ENCODE data around the gene WDR73. TPM values are rescaled to one million over a fixed set of nuclear protein-coding genes. Genes with fewer than 3 reads are reported as not detected.

WDR73 gene
- total and polyA plus RNA-seq, 9 of the 15 experiments (the other 6 are each of a cell fraction or from before 2014, with no cell fraction given) = 9.2 to 25.4 (median 21.7) TPM

GRCh38 chr15:84681831-84682230 lies 27.7 kb upstream of the WDR73 start:
- no peak overlapping the region for H2AFZ ChIP-seq (ENCODE audit: low read depth, low read length)
- intact Hi-C loops (cut with micrococcal nuclease) = no loop called here
- H3K4me1 ChIP-seq (replicated peaks in 1 of 2; ENCODE audit: control insufficient read depth in 2 of 2, insufficient read depth in 2 of 2, low read length in 2 of 2) = no peaks in the 10 kb centered on the region
- no TSS peak for BruUV-seq (replicated peaks)
- ATAC-seq (no peak), DNase-seq (ENCODE audit: extremely low read depth in 1 of 4, low spot score in 3 of 4) (no peak), FAIRE-seq (no peak)
- no peaks in the 10 kb centered on the region for H4K20me1 ChIP-seq (replicated peaks; ENCODE audit: control insufficient read depth, insufficient read depth, low read length)
- peaks cover 85% of the 10 kb centered on the region for H3K36me3 ChIP-seq (ENCODE audit: control insufficient read depth, insufficient read depth, low read length)
- no peaks in the 10 kb centered on the region for H3K9me1 ChIP-seq (ENCODE audit: control insufficient read depth, insufficient read depth, low read length)
- H3K27me3 ChIP-seq (ENCODE audit: control insufficient read depth in 2 of 2, insufficient read depth in 2 of 2, low read length in 2 of 2) = no peaks in the 10 kb centered on the region
- no peak for TF ChIP-seq GATA2 (CRISPR knock-in tag; IDR thresholded peaks at IDR 0.05)
- no peak for TF ChIP-seq ZNF398 (CRISPR knock-in tag; IDR thresholded peaks at IDR 0.05)
- 0 out of 2 replicates have a peak, but pooled peaks have one; percentile 21 for TF ChIP-seq ATF3 (IDR thresholded peaks at IDR 0.05)
- TF ChIP-seq ATF3 (CRISPR knock-in tag; conservative IDR thresholded peaks at IDR 0.05) = no peak
- TF ChIP-seq CEBPG (CRISPR knock-in tag; IDR thresholded peaks at IDR 0.05) = no peak
- peak; percentile 7 to 34; a peak in 1 of 4 replicates for TF ChIP-seq CEBPG (tag; conservative IDR thresholded peaks at IDR 0.05 in 1 of 2, IDR thresholded peaks at IDR 0.05 in 1 of 2)
- no peak for TF ChIP-seq PATZ1 (CRISPR knock-in tag; IDR thresholded peaks at IDR 0.05; ENCODE audit: borderline replicate concordance)
- TF ChIP-seq CEBPB (tag; IDR thresholded peaks at IDR 0.05) = peak; percentile 81
- no peak for TF ChIP-seq ZNF551 (CRISPR knock-in tag; IDR thresholded peaks at IDR 0.05)
- no peak for TF ChIP-seq MEF2A (IDR thresholded peaks at IDR 0.05; ENCODE audit: control insufficient read depth, low read depth, low read length)
- 0 out of 3 replicates have a peak, but pooled peaks cover 2% of the 10 kb centered on the region for H3K79me2 ChIP-seq (ENCODE audit: control insufficient read depth, insufficient read depth, low read length)
- no peak overlapping the region for H3K4me3 ChIP-seq
- no peak overlapping the region for H3K4me2 ChIP-seq (ENCODE audit: insufficient read depth, low read length)
- H3K9ac ChIP-seq (ENCODE audit: insufficient read depth in 1 of 2, low read depth in 2 of 2, low read length in 2 of 2) = no peak overlapping the region
- 97% methylated on average over 3 of the region's 3 CpGs for WGBS (ENCODE audit: insufficient coverage, low coverage, missing lambda C conversion rate)
- no peak overlapping the region for H3K27ac ChIP-seq (ENCODE audit: extremely low read depth, low read depth, low read length)
- H3K9me3 ChIP-seq (replicated peaks; ENCODE audit: control insufficient read depth, insufficient read depth, low read depth, low read length) = no peaks in the 10 kb centered on the region
- in situ Hi-C loops (cut with MboI) = no loop called here
- POLR2A ChIA-PET = no interaction called here
- CTCF ChIA-PET (ENCODE audit: low intra/inter-chr PET ratio) = no interaction called here
